A549 treated with AZD2906 at 1 μM for 4 hours (cell line): Measurements from ENCODE around the gene GALNT6. TPM values are rescaled to one million over a fixed set of nuclear protein-coding genes. Genes with fewer than 3 reads are reported as not detected.

Experiments used
- total RNA-seq: library from RNA; stranded (reverse); fragments of 200-300 nt; extraction: Qiagen RNA extraction; gene quantifications from 5 replicates; pipeline ENCODE4 v1.2.3, GENCODE V29; 2022

GALNT6 gene
- 2.4 to 3.3 TPM (median 3.1 TPM) in 5 replicates for total RNA-seq

DNA sequence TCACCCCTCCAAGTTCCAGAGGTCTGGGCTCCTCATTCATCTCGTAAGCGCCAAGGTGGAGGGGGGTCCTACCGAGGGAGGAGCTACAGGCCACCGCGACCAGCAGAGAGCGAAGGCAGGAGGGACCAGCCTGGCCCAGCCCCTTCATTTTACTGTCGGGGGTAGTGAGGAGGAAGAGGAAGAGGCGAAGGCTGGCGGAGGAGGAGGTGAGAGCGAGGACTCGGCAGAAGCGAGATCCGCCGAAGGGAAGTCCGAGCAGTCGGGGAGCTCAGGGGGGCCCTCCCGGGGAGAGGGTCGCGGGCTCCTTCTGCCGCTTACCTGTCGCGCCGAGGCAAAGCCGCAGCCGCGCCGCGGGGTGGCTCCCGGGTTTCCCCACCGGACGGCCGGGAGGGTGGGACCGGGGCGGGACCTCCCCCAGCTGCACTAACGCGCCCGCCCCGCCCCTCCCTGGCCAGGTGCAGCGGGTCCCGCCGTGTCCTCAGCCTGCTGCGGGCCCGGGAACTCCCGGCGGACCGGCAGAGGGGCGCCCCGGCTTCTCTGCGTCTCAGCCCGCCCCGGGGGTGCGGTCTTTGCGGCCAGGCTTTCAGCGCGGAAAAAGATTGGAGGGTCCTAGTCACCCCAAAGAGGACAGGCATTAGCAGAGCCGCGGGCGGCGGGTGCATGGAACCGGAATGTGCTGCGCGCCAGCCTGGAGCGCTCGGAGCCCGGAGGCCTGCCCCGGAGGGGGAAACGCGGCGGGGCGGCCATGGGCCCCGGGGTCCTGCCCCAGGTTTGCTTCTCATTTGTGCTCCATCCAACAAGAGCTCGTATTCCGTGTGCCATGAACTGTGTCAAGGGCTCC is at the start of gene GALNT6:
Gene GALNT6 (minus strand): TSS at position 124 of the 841 bp plus-strand sequence. CDS start 11,625 bp downstream, outside the sequence.

DNA sequence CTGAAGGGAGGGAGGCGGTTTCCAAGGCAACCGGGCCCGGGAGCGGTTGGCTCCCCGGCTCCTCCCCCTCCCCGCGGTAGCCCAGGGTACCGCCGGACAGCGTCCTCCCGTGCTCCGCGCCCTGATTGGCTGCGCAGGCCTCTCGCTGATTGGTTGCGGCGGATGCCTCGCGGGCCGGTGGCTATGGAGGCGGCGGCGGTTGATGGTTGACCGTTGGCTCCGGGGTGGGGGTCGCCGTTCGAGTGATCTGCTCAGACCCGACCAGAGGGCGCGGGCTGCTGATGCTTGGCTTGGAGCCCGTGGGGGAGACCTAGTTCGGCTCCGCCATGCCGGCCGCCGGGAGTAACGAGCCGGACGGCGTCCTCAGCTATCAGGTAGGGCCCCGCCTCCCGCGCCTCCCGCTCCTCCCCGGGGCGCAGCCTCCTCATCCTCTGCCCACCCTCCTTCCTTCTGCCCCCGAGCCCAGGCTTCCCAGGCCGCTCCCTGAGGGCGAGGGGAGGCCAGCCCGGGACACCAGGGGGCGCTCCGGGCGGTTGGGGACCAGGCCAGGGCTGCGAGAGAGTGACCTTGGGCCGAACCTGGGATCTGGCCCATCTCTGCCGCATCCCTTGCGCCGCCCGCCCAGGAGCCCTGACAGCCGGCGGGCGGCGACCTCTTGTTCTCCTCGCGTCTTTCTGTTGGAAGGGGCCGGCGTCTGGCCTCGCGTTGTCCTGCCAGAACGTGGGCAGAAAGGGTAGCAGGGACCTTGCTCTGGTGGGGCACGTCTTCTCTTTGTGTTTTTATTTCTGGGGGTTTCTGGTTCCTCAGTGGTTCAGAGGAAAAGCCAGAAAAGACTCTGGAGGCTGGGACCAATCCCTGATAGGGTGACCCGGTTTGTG is 33.7 kb upstream of the GALNT6 start, which contains the start of gene SLC4A8:
Gene SLC4A8 (plus strand): TSS at position 170 of the 878 bp plus-strand sequence. CDS start 157 bp downstream, at position 327.

GRCh38 chr12:51346581-51346980 is 44.6 kb downstream of the GALNT6 start, which contains the start of gene CELA1:
TSS of gene CELA1 (minus strand) at chr12:51346679. CDS start at chr12:51346638, 41 bp downstream.

DNA sequence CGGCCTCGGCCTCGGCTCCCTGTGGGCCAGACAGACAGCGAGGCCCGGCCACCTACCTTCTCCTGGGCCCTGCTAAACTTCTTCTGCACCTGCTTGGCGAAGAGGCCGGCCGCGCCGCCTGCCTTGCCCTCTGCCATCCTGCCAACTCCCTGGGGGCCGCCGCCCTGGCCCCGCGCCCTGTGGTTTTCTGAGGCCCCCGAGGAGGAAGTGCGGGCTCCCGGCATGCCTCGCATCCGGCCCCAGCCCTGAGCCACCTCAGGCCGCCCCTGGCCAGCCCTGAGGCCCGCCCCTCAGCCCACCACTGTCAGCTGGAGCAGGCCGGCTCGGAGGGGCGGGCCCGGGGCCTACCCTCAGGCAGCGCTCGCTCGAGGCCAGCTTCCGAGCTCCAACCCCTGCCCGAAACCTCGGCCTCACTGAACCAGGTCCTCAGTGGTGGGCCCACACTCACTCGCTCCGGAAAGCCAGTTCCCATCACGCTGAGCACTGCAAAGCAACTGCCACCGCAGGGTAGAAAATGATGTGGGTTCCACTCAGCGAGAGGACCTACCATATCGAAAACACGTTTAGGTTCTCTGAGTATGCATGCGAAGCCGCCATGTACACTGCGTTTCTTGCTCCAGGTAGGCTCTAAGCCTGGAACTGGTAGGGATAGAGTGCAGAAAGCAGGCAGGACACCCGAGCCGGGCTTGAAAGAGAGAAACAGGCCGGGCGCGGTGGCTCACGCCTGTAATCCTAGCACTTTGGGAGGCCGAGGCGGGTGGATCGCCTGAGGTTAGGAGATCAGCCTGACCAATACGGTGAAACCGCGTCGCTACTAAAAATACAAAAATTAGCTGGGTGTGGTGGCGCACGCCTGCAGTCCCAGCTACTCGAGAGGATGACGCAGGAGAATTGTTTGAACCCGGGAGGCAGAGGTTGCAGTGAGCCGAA is 67.0 kb downstream of the GALNT6 start, which contains the start of gene BIN2:
Gene BIN2 (minus strand): TSS at position 209 of the 930 bp plus-strand sequence. CDS start 72 bp downstream, at position 137.

Other genes starting within 250 kb of the GALNT6 start
- gene TFCP2, start 218.3 kb downstream of the GALNT6 start, total RNA-seq = 17.9 to 19.3 TPM (median 18.7 TPM) in 5 replicates
- 0.99 to 1.8 TPM (median 1.6 TPM) in 5 replicates for gene POU6F1, start 173.3 kb downstream of the GALNT6 start, total RNA-seq
- 316 to 381 TPM (median 322 TPM) in 5 replicates for gene DAZAP2, start 152.6 kb downstream of the GALNT6 start, total RNA-seq
- gene SMAGP, start 121.0 kb downstream of the GALNT6 start, total RNA-seq = 20.2 to 26.6 TPM (median 24.6 TPM) in 5 replicates
- gene BIN2, start 67.2 kb downstream of the GALNT6 start, total RNA-seq = 0.08 to 0.17 TPM (median 0.13 TPM) in 5 replicates
- not detected in 5 replicates for gene CELA1, start 44.7 kb downstream of the GALNT6 start, total RNA-seq
- 0.91 to 1.5 TPM (median 1.3 TPM) in 5 replicates for gene SLC4A8, start 33.4 kb upstream of the GALNT6 start, total RNA-seq
- gene SCN8A, start 199.8 kb upstream of the GALNT6 start, total RNA-seq = 1.1 to 1.8 TPM (median 1.6 TPM) in 5 replicates